HepG2 (cell line): ENCODE data around the gene ZNF443. TPM values are rescaled to one million over a fixed set of nuclear protein-coding genes. Genes with fewer than 3 reads are reported as not detected.
A peak's percentile ranks its signal among the peaks of the same experiment; 100 is the strongest.

Source experiments
- ARHGAP35 ChIP-seq: sonication (generic); formaldehyde crosslinking; IDR thresholded peaks from 2 replicates; pipeline ENCODE4 v1.9.0; 2022; ENCODE audit warnings: mild to moderate bottlenecking, inconsistent platforms, moderate library complexity, missing genetic modification reagents, borderline replicate concordance
- ATF1 ChIP-seq: IDR thresholded peaks from 2 replicates; pipeline ENCODE4 v1.6.1; 2016; ENCODE audit warnings: mild to moderate bottlenecking, control low read depth
- BHLHE40 ChIP-seq: IDR thresholded peaks from 2 replicates; pipeline ENCODE4 v1.6.1; 2011; ENCODE audit warnings: low read length, improper control_type of control experiment
- CBX5 ChIP-seq: sonication (generic); formaldehyde crosslinking; IDR thresholded peaks from 2 replicates; pipeline ENCODE4 v1.4.0; 2020; ENCODE audit warnings: missing genetic modification reagents, borderline replicate concordance
- KLF13 ChIP-seq: sonication (generic); formaldehyde crosslinking; IDR thresholded peaks from 2 replicates; pipeline ENCODE4 v1.4.0; 2020; ENCODE audit warnings: mild to moderate bottlenecking, missing genetic modification reagents
- NONO ChIP-seq, 2 experiments: fragments of 450-650 bp in 1 of 2; sonication (generic) in 1 of 2; formaldehyde crosslinking in 1 of 2; IDR thresholded peaks in 1 of 2; conservative IDR thresholded peaks in 1 of 2; 2 replicates each; pipeline versions ENCODE4 v1.6.1 to v1.8.0; 2017 to 2022; ENCODE audit warnings: mild to moderate bottlenecking in 1 of 2, missing genetic modification reagents in 1 of 2, moderate library complexity in 1 of 2
- POLR2A ChIP-seq, 2 experiments: IDR thresholded peaks; 2 replicates each; pipeline ENCODE4 v1.6.1; 2011; ENCODE audit warnings: low read depth in 2 of 2, low read length in 2 of 2, mild to moderate bottlenecking in 1 of 2, moderate library complexity in 1 of 2; ENCODE audit not compliant: insufficient read depth in 1 of 2
- RFXAP ChIP-seq: sonication (generic); formaldehyde crosslinking; IDR thresholded peaks from 2 replicates; pipeline ENCODE4 v1.4.0; 2020; ENCODE audit warnings: missing genetic modification reagents, borderline replicate concordance
- SAP130 ChIP-seq: IDR thresholded peaks from 2 replicates; pipeline ENCODE4 v1.6.1; 2016; ENCODE audit warnings: low read depth
- SSRP1 ChIP-seq: IDR thresholded peaks from 2 replicates; pipeline ENCODE4 v1.6.1; 2016; ENCODE audit warnings: control low read depth
- ZFAT ChIP-seq: sonication (generic); formaldehyde crosslinking; conservative IDR thresholded peaks from 2 replicates; pipeline ENCODE4 v1.8.1; 2023; ENCODE audit warnings: missing genetic modification reagents, inconsistent platforms
- ZNF17 ChIP-seq: sonication (generic); formaldehyde crosslinking; IDR thresholded peaks from 2 replicates; pipeline ENCODE4 v1.5.0; 2020; ENCODE audit warnings: mild to moderate bottlenecking, missing genetic modification reagents
- ZNF616 ChIP-seq: sonication (generic); formaldehyde crosslinking; IDR thresholded peaks from 2 replicates; pipeline ENCODE4 v1.5.0; 2020; ENCODE audit warnings: low read depth, mild to moderate bottlenecking, missing genetic modification reagents
- ZNF782 ChIP-seq: sonication (generic); formaldehyde crosslinking; IDR thresholded peaks from 2 replicates; pipeline ENCODE4 v1.4.0; 2020; ENCODE audit warnings: missing genetic modification reagents, mild to moderate bottlenecking, borderline replicate concordance
- polyA plus RNA-seq, 8 experiments: library from polyadenylated mRNA; depleted of rRNA in 3 of 8; stranded (reverse) in 7 of 8; unstranded in 1 of 8; fragments of >200 nt; fragmentation: Illumina TruSeq in 4 of 8; extraction: Trizol in 4 of 8; gene quantifications; 2 replicates each; pipeline versions ENCODE4 v1.2.1 to v1.2.3, GENCODE V29; 2011 to 2016; ENCODE audit warnings: low read depth in 4 of 8, missing spikeins in 1 of 8, mixed read lengths in 1 of 8; ENCODE audit not compliant: insufficient read depth in 1 of 8
- total RNA-seq, 5 experiments: library from RNA; depleted of rRNA; stranded (reverse); fragments of >200 nt; fragmentation: Illumina TruSeq; extraction: Trizol; gene quantifications; 2 replicates each; pipeline ENCODE4 v1.2.3, GENCODE V29; 2016; ENCODE audit warnings: low read depth in 1 of 5
- TF ChIP-seq, protein P1 (sequence below): sonication (generic); formaldehyde crosslinking; IDR thresholded peaks from 2 replicates; pipeline ENCODE4 v1.9.0; 2021; ENCODE audit warnings: missing genetic modification reagents, mild to moderate bottlenecking, borderline replicate concordance
- TF ChIP-seq, protein P2 (sequence below): sonication (generic); formaldehyde crosslinking; IDR thresholded peaks from 2 replicates; pipeline ENCODE4 v1.5.0; 2020; ENCODE audit warnings: missing genetic modification reagents, mild to moderate bottlenecking, borderline replicate concordance
- TF ChIP-seq, protein P3 (sequence below), 2 experiments: sonication (generic) in 1 of 2; formaldehyde crosslinking in 1 of 2; IDR thresholded peaks; 2 replicates each; pipeline versions ENCODE4 v1.4.0 to v1.6.1; 2018 to 2020; ENCODE audit warnings: missing genetic modification reagents in 2 of 2, borderline replicate concordance in 1 of 2, low read depth in 1 of 2, mild to moderate bottlenecking in 1 of 2, missing biosample characterization in 1 of 2
- TF ChIP-seq, protein P4 (sequence below): sonication (generic); formaldehyde crosslinking; IDR thresholded peaks from 2 replicates; pipeline ENCODE4 v1.8.0; 2022; ENCODE audit warnings: low read depth, missing genetic modification reagents

ZNF443 gene
- total and polyA plus RNA-seq, 2 of the 13 experiments (the other 11 are each of a cell fraction or from before 2014, with no cell fraction given), result 3.6 to 19.0 TPM

DNA sequence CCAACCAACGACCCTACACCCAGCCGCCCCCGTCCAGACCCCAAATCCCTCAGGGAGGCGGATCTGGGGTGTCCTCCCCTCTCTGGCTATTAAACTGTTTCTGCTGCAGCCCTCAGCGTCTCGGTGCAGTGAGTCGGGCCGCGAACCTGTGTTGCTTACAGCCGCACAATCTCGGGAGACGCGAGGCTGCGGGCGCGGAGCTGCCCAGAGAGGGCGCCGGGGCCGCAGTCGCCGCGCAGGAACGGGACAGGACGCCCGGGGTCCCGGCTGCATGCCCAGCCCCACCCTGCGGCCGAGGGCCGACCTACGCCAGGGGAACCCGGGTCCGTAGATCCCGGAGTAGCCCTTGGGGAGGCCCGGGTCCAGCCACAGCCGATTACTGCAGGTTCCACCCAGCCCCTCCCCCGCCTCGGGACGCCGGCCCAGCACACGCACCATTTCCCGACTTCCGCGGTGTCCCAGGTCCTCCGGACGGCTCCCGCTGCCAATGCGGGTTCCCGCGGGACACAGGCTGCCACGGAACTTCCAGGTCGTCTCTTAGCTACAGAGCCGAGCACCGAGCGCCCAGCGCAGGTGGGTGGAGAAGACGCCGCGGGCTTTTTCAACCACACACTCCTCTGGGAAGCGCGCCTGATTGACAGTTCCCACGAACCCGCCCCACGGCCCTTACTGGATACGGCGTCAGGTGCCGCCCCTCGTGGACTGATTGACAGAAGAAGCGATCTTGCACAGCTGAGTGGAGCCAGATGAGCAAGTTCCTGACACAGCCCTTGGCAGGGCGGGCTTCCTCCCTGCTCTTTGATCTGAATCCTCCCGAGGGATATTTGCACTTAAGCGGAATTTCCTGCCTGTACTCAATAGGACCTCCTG, 40.0 kb downstream of the ZNF443 start, which contains the start of gene ZNF799 (continued):
- TF ChIP-seq, protein P1, sequence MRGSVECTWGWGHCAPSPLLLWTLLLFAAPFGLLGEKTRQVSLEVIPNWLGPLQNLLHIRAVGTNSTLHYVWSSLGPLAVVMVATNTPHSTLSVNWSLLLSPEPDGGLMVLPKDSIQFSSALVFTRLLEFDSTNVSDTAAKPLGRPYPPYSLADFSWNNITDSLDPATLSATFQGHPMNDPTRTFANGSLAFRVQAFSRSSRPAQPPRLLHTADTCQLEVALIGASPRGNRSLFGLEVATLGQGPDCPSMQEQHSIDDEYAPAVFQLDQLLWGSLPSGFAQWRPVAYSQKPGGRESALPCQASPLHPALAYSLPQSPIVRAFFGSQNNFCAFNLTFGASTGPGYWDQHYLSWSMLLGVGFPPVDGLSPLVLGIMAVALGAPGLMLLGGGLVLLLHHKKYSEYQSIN (CRISPR knock-in tag), result no peak
- TF ChIP-seq NONO (IDR thresholded peaks at IDR 0.05), result no peak
- TF ChIP-seq NONO (CRISPR knock-in tag; conservative IDR thresholded peaks at IDR 0.05), result peak; percentile 83
- TF ChIP-seq, protein P2, sequence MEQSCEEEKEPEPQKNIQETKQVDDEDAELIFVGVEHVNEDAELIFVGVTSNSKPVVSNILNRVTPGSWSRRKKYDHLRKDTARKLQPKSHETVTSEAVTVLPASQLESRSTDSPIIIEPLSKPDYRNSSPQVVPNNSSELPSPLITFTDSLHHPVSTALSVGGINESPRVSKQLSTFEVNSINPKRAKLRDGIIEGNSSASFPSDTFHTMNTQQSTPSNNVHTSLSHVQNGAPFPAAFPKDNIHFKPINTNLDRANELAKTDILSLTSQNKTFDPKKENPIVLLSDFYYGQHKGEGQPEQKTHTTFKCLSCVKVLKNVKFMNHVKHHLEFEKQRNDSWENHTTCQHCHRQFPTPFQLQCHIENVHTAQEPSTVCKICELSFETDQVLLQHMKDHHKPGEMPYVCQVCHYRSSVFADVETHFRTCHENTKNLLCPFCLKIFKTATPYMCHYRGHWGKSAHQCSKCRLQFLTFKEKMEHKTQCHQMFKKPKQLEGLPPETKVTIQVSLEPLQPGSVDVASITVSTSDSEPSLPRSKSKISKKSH (CRISPR knock-in tag), result no peak
- TF ChIP-seq ZFAT (CRISPR knock-in tag), result no peak
- TF ChIP-seq ZNF782 (CRISPR knock-in tag), result no peak
- no peak for TF ChIP-seq BHLHE40
- no peak for TF ChIP-seq CBX5 (CRISPR knock-in tag)
- no peak for TF ChIP-seq ARHGAP35 (CRISPR knock-in tag)
- TF ChIP-seq SAP130 (CRISPR knock-in tag), result peak; percentile 85
- TF ChIP-seq, protein P3, sequence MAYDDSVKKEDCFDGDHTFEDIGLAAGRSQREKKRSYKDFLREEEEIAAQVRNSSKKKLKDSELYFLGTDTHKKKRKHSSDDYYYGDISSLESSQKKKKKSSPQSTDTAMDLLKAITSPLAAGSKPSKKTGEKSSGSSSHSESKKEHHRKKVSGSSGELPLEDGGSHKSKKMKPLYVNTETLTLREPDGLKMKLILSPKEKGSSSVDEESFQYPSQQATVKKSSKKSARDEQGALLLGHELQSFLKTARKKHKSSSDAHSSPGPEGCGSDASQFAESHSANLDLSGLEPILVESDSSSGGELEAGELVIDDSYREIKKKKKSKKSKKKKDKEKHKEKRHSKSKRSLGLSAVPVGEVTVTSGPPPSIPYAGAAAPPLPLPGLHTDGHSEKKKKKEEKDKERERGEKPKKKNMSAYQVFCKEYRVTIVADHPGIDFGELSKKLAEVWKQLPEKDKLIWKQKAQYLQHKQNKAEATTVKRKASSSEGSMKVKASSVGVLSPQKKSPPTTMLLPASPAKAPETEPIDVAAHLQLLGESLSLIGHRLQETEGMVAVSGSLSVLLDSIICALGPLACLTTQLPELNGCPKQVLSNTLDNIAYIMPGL (CRISPR knock-in tag; IDR thresholded peaks at IDR 0.05; ENCODE audit: borderline replicate concordance in 1 of 2, low read depth in 1 of 2), result peak in 1 of 2 experiments; percentile 74; a peak in 2 of 4 replicates
- TF ChIP-seq ZNF616 (CRISPR knock-in tag), result no peak
- TF ChIP-seq KLF13 (CRISPR knock-in tag), result no peak
- TF ChIP-seq RFXAP (CRISPR knock-in tag), result no peak
- no peak for TF ChIP-seq ZNF17
- TF ChIP-seq SSRP1 (CRISPR knock-in tag), result no peak
- peak; percentile 36 for TF ChIP-seq ATF1 (CRISPR knock-in tag)
- peak; percentile 78 to 83 for TF ChIP-seq POLR2A (IDR thresholded peaks at IDR 0.05; ENCODE audit: insufficient read depth in 1 of 2, low read depth in 2 of 2, low read length in 2 of 2)
- TF ChIP-seq, protein P4, sequence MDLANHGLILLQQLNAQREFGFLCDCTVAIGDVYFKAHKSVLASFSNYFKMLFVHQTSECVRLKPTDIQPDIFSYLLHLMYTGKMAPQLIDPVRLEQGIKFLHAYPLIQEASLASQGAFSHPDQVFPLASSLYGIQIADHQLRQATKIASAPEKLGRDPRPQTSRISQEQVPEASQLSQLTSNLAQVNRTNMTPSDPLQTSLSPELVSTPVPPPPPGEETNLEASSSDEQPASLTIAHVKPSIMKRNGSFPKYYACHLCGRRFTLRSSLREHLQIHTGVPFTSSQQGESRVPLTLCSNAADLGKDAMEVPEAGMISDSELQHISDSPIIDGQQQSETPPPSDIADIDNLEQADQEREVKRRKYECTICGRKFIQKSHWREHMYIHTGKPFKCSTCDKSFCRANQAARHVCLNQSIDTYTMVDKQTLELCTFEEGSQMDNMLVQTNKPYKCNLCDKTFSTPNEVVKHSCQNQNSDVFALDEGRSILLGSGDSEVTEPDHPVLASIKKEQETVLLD (CRISPR knock-in tag), result 0 out of 2 replicates have a peak, but pooled peaks have one; percentile 35
